HepG2 (cell line): Measurements from ENCODE around the gene AKR1C4. TPM values are rescaled to one million over a fixed set of nuclear protein-coding genes. Genes with fewer than 3 reads are reported as not detected.

Source experiments
- ATAC-seq: fragments of 200-7000 bp; cut with Tn5 transposase; 3 replicates; pipeline ENCODE4 v1.9.1; 2020; ENCODE audit warnings: mild to moderate bottlenecking, moderate library complexity
- BruUV-seq: library from RNA; stranded (reverse); fragments of 400-500 nt; replicated peaks from 2 replicates; lab custom pipeline; 2021; lab: Mats Ljungman, UMichigan
- CTCF ChIA-PET: fragments of 300-600 bp; formaldehyde crosslinking; extraction: SDS; loops from one replicate; lab custom pipeline; 2021; ENCODE audit warnings: low total read pairs, inconsistent platforms, low intra/inter-chr PET ratio; lab: Yijun Ruan, JAX
- POLR2A ChIA-PET: fragments of 350-600 bp; sonication (Branson Sonifier 250); formaldehyde crosslinking; loops from one replicate; lab custom pipeline; 2020; ENCODE audit warnings: antibody characterized with exemption, inconsistent platforms; lab: Yijun Ruan, JAX
- DNase-seq: peaks from one replicate; pipeline ENCODE4 v3.0.0-alpha.2; 2015; ENCODE audit warnings: low spot score
- FAIRE-seq: peaks from 3 replicates; lab custom pipeline; 2011; peaks lifted over from hg19 to GRCh38; lab: Jason Lieb, UNC
- H2AFZ ChIP-seq: one replicate; pipeline ENCODE4 v1.6.1; 2011; ENCODE audit warnings: low read length, inconsistent platforms
- H3K27ac ChIP-seq: fragments of 300-600 bp; 3 replicates; pipeline ENCODE4 v1.8.0; 2011; ENCODE audit warnings: mixed run types, mild to moderate bottlenecking, mixed read lengths, low read length, inconsistent platforms; ENCODE audit not compliant: insufficient read depth; ENCODE audit errors: extremely low read length
- H3K27me3 ChIP-seq, 2 experiments: fragments of 200-600 bp in 1 of 2; 2 replicates in 1 of 2; 3 replicates in 1 of 2; pipeline versions ENCODE4 v1.6.0 to v1.8.0; 2011; ENCODE audit warnings: low read length in 2 of 2, mild to moderate bottlenecking in 2 of 2, moderate library complexity in 2 of 2, inconsistent platforms in 1 of 2; ENCODE audit not compliant: insufficient read depth in 2 of 2, control insufficient read depth in 1 of 2
- H3K36me3 ChIP-seq, 2 experiments: fragments of 200-600 bp in 1 of 2; replicated peaks in 1 of 2; 2 replicates in 1 of 2; 3 replicates in 1 of 2; pipeline versions ENCODE4 v1.5.1 to v1.8.0; 2011; ENCODE audit warnings: low read length in 2 of 2, inconsistent platforms in 1 of 2; ENCODE audit not compliant: insufficient read depth in 2 of 2, control insufficient read depth in 1 of 2
- H3K4me1 ChIP-seq: 2 replicates; pipeline ENCODE4 v1.5.1; 2012; ENCODE audit warnings: low read length, inconsistent platforms; ENCODE audit not compliant: insufficient read depth
- H3K4me2 ChIP-seq: 2 replicates; pipeline ENCODE4 v1.6.0; 2011; ENCODE audit warnings: low read depth, low read length, inconsistent platforms
- H3K4me3 ChIP-seq, 3 experiments: fragments of 200-600 bp in 1 of 3; sonication (generic), shearing (Covaris generic) in 1 of 3; replicated peaks in 1 of 3; 2 replicates each; pipeline ENCODE4 v1.5.1; 2011 to 2016; ENCODE audit warnings: low read length in 3 of 3, inconsistent platforms in 2 of 3, low read depth in 2 of 3, mild to moderate bottlenecking in 2 of 3, control low read depth in 1 of 3, mixed read lengths in 1 of 3; ENCODE audit not compliant: insufficient read depth in 1 of 3
- H3K79me2 ChIP-seq: one replicate; pipeline ENCODE4 v1.6.1; 2011; ENCODE audit warnings: low read length, inconsistent platforms; ENCODE audit not compliant: insufficient read depth
- H3K9ac ChIP-seq: 2 replicates; pipeline ENCODE4 v1.6.0; 2011; ENCODE audit warnings: mild to moderate bottlenecking, low read depth, low read length, inconsistent platforms; ENCODE audit not compliant: insufficient read depth
- H3K9me3 ChIP-seq: 2 replicates; pipeline ENCODE4 v1.5.1; 2012; ENCODE audit warnings: mild to moderate bottlenecking, low read length
- H4K20me1 ChIP-seq: 2 replicates; pipeline ENCODE4 v1.6.0; 2011; ENCODE audit warnings: inconsistent platforms, mild to moderate bottlenecking, low read length, moderate library complexity; ENCODE audit not compliant: insufficient read depth
- ZNF878 ChIP-seq: sonication (generic); formaldehyde crosslinking; IDR thresholded peaks from 2 replicates; pipeline ENCODE4 v1.8.1; 2023; ENCODE audit warnings: mild to moderate bottlenecking, missing genetic modification reagents, moderate library complexity
- WGBS: methylation state at CpG from one replicate; pipeline ENCODE4 v1.1.6; 2017; ENCODE audit warnings: low lambda C conversion rate; 5-methylcytosine and 5-hydroxymethylcytosine counted together
- in situ Hi-C: cut with HindIII; loops from 2 replicates; pipeline ENCODE4 v1.10.0; 2017; ENCODE audit warnings: low pct_unique_long_range_greater_than_20kb; ENCODE audit not compliant: extremely low pct_ligation_motif_present
- intact Hi-C: fragments of 100-400 bp; cut with micrococcal nuclease; formaldehyde crosslinking; loops from one replicate; pipeline ENCODE4 v1.10.0; 2022; ENCODE audit not compliant: unreplicated experiment
- polyA plus RNA-seq, 8 experiments: library from polyadenylated mRNA; depleted of rRNA in 3 of 8; stranded (reverse) in 7 of 8; unstranded in 1 of 8; fragments of >200 nt; fragmentation: Illumina TruSeq in 4 of 8; extraction: Trizol in 4 of 8; gene quantifications; 2 replicates each; pipeline versions ENCODE4 v1.2.1 to v1.2.3, GENCODE V29; 2011 to 2016; ENCODE audit warnings: low read depth in 4 of 8, missing spikeins in 1 of 8, mixed read lengths in 1 of 8; ENCODE audit not compliant: insufficient read depth in 1 of 8
- total RNA-seq, 5 experiments: library from RNA; depleted of rRNA; stranded (reverse); fragments of >200 nt; fragmentation: Illumina TruSeq; extraction: Trizol; gene quantifications; 2 replicates each; pipeline ENCODE4 v1.2.3, GENCODE V29; 2016; ENCODE audit warnings: low read depth in 1 of 5
- TF ChIP-seq, protein P1 (sequence below): sonication (generic); formaldehyde crosslinking; IDR thresholded peaks from 2 replicates; pipeline ENCODE4 v1.4.0; 2020; ENCODE audit warnings: missing genetic modification reagents
- TF ChIP-seq, protein P2 (sequence below): sonication (generic); formaldehyde crosslinking; IDR thresholded peaks from 2 replicates; pipeline ENCODE4 v1.4.0; 2020; ENCODE audit warnings: missing genetic modification reagents

Gene AKR1C4
- total and polyA plus RNA-seq, 2 of the 13 experiments (the other 11 are each of a cell fraction or from before 2014, with no cell fraction given), result 0.18 to 1.3 TPM

DNA sequence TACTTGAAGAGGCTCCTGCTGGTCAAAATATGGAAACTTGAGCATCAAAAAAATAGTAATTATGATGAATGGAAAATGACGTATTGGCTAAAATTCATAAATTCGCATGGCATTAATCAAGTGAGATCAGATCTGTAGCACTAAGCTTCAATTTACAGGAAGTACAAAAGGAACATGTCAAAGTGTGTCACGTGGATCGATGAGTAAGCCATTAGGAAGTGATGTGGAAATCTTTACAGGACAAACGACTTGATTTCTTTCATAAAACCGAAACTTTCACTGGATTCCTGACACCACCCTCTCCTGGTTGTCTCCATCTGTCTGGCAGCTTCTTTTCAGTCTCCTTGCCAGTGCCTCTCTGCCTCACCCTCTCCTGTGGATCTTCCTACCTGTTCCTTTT lies 37.5 kb upstream of the AKR1C4 start:
- Histone ChIP-seq H3K4me2 (no peak overlapping the region), H3K9me3 (peaks cover 40% of the 10 kb centered on the region), H3K9ac (no peak overlapping the region), H3K4me3 (no peak overlapping the region), H3K4me1 (peaks cover 7% of the 10 kb centered on the region; the same call in 1 of the 2 replicates), H3K36me3 (no peaks in the 10 kb centered on the region), H2AFZ (no peak overlapping the region), H4K20me1 (no peaks in the 10 kb centered on the region), H3K27ac (no peak overlapping the region), H3K27me3 (no peaks in the 10 kb centered on the region), H3K79me2 (no peaks in the 10 kb centered on the region)
- TF ChIP-seq, protein P1, sequence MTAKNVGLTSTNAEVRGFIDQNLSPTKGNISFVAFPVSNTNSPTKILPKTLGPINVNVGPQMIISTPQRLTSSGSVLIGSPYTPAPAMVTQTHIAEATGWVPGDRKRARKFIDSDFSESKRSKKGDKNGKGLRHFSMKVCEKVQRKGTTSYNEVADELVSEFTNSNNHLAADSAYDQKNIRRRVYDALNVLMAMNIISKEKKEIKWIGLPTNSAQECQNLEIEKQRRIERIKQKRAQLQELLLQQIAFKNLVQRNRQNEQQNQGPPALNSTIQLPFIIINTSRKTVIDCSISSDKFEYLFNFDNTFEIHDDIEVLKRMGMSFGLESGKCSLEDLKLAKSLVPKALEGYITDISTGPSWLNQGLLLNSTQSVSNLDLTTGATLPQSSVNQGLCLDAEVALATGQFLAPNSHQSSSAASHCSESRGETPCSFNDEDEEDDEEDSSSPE (CRISPR knock-in tag), result no peak
- TF ChIP-seq, protein P2, sequence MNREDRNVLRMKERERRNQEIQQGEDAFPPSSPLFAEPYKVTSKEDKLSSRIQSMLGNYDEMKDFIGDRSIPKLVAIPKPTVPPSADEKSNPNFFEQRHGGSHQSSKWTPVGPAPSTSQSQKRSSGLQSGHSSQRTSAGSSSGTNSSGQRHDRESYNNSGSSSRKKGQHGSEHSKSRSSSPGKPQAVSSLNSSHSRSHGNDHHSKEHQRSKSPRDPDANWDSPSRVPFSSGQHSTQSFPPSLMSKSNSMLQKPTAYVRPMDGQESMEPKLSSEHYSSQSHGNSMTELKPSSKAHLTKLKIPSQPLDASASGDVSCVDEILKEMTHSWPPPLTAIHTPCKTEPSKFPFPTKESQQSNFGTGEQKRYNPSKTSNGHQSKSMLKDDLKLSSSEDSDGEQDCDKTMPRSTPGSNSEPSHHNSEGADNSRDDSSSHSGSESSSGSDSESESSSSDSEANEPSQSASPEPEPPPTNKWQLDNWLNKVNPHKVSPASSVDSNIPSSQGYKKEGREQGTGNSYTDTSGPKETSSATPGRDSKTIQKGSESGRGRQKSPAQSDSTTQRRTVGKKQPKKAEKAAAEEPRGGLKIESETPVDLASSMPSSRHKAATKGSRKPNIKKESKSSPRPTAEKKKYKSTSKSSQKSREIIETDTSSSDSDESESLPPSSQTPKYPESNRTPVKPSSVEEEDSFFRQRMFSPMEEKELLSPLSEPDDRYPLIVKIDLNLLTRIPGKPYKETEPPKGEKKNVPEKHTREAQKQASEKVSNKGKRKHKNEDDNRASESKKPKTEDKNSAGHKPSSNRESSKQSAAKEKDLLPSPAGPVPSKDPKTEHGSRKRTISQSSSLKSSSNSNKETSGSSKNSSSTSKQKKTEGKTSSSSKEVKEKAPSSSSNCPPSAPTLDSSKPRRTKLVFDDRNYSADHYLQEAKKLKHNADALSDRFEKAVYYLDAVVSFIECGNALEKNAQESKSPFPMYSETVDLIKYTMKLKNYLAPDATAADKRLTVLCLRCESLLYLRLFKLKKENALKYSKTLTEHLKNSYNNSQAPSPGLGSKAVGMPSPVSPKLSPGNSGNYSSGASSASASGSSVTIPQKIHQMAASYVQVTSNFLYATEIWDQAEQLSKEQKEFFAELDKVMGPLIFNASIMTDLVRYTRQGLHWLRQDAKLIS, result no peak
- TF ChIP-seq ZNF878, result no peak
- in situ Hi-C loops (no loop called here), intact Hi-C loops (no loop called here)
- DNase-seq (no peak), FAIRE-seq (no peak), ATAC-seq (no peak)
- 93% methylated on average over 6 of the region's 6 CpGs for WGBS
- ChIA-PET CTCF (no interaction called here), POLR2A (no interaction called here)
- BruUV-seq, result no TSS peak
